ENCODE measurements around the gene SRRM2. TPM values are rescaled to one million over a fixed set of nuclear protein-coding genes. Genes with fewer than 3 reads are reported as not detected.

SRRM2 gene
- total and polyA plus RNA-seq, 9 of the 15 experiments (the other 6 are each of a cell fraction or from before 2014, with no cell fraction given), result 26.7 to 563 (median 81.1) TPM

DNA sequence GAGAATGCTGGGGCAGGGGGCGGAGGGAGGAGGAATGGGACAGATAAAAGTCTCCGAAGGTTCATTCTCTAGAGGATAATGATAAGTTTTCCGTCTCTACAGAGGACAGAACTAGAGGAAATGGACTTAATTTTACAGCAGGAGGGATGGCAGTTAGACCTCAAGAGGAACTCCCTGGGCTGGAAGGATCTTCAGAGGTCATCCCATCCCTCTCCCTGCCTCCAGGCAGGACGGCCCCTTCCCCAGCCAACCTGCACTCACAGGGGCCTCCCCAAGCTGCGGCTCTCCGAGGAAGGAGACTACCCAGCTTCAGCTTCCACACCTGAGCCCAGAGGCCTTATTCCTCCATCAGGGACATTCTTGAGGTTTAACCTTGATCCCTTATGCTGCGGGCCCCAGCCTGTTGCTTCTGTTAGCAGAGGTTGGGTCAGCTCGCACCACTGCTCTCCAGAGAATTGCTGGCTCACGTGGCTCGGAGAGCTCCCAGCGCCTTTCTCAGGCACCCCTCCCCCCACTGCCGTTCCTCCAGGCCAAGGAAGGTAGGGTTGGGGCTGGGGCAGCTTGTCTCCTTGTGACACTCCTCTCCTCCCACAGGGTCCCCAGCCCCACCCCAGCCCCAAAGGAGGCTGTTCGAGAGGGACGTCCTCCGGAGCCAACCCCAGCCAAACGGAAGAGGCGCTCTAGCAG lies 16.1 kb downstream of the SRRM2 start:
- H4K20me1 ChIP-seq (replicated peaks; ENCODE audit: control insufficient read depth, insufficient read depth, low read length), result peaks cover 24% of the 10 kb centered on the region
- H3K9ac ChIP-seq (ENCODE audit: insufficient read depth in 1 of 2, low read depth in 2 of 2, low read length in 2 of 2), result peak overlapping the region in 1 of 2 experiments; percentile 75; a peak in 1 of 4 replicates
- peak overlapping the region; percentile 31; the same call in 1 of the 3 replicates for H3K27ac ChIP-seq (ENCODE audit: extremely low read depth, low read depth, low read length)
- ATAC-seq (peak; percentile 6), FAIRE-seq (no peak), DNase-seq (ENCODE audit: extremely low read depth in 1 of 4, low spot score in 3 of 4) (peak; percentile 50 to 71 (median 56))
- peaks cover 50% of the 10 kb centered on the region for H3K79me2 ChIP-seq (ENCODE audit: control insufficient read depth, insufficient read depth, low read length)
- 72% methylated on average over 8 of the region's 17 CpGs for WGBS (ENCODE audit: insufficient coverage, low coverage, missing lambda C conversion rate)
- peaks cover 99% of the 10 kb centered on the region for H3K36me3 ChIP-seq (ENCODE audit: control insufficient read depth, insufficient read depth, low read length)
- no peak overlapping the region for H2AFZ ChIP-seq (ENCODE audit: low read depth, low read length)
- H3K4me3 ChIP-seq, result no peak overlapping the region
- ChIA-PET CTCF (ENCODE audit: low intra/inter-chr PET ratio) (no interaction called here), POLR2A (interaction anchor here (0.5 to 9.0 kb wide), 12 partner anchors 9 to 338 kb away, joined by 3 to 96 read pairs (median 4); partner anchors contain the start of genes ELOB and SRRM2)
- no peaks in the 10 kb centered on the region for H3K9me1 ChIP-seq (ENCODE audit: control insufficient read depth, insufficient read depth, low read length)
- H3K4me1 ChIP-seq (replicated peaks in 1 of 2; ENCODE audit: control insufficient read depth in 2 of 2, insufficient read depth in 2 of 2, low read length in 2 of 2), result peaks cover 15 to 60% of the 10 kb centered on the region in 2 experiments; a peak in 4 of 5 replicates
- no peak overlapping the region for H3K4me2 ChIP-seq (ENCODE audit: insufficient read depth, low read length)
- H3K9me3 ChIP-seq (replicated peaks; ENCODE audit: control insufficient read depth, insufficient read depth, low read depth, low read length), result peaks cover 6% of the 10 kb centered on the region
- intact Hi-C loops (cut with micrococcal nuclease), result no loop called here
- no peaks in the 10 kb centered on the region for H3K27me3 ChIP-seq (ENCODE audit: control insufficient read depth in 2 of 2, insufficient read depth in 2 of 2, low read length in 2 of 2)
- no TSS peak for BruUV-seq (replicated peaks)
- in situ Hi-C loops (cut with MboI), result no loop called here
- TF ChIP-seq DEAF1 (CRISPR knock-in tag; IDR thresholded peaks at IDR 0.05), result no peak
- no peak for TF ChIP-seq JUN (IDR thresholded peaks at IDR 0.05; ENCODE audit: borderline replicate concordance, low read depth, low read length)
- TF ChIP-seq JUN (CRISPR knock-in tag; IDR thresholded peaks at IDR 0.05; ENCODE audit: borderline replicate concordance), result no peak
- no peak for TF ChIP-seq CBX5 (IDR thresholded peaks at IDR 0.05; ENCODE audit: borderline replicate concordance, low read depth)
- no peak for TF ChIP-seq CUX1 (CRISPR knock-in tag; IDR thresholded peaks at IDR 0.05)
- TF ChIP-seq, protein P1, sequence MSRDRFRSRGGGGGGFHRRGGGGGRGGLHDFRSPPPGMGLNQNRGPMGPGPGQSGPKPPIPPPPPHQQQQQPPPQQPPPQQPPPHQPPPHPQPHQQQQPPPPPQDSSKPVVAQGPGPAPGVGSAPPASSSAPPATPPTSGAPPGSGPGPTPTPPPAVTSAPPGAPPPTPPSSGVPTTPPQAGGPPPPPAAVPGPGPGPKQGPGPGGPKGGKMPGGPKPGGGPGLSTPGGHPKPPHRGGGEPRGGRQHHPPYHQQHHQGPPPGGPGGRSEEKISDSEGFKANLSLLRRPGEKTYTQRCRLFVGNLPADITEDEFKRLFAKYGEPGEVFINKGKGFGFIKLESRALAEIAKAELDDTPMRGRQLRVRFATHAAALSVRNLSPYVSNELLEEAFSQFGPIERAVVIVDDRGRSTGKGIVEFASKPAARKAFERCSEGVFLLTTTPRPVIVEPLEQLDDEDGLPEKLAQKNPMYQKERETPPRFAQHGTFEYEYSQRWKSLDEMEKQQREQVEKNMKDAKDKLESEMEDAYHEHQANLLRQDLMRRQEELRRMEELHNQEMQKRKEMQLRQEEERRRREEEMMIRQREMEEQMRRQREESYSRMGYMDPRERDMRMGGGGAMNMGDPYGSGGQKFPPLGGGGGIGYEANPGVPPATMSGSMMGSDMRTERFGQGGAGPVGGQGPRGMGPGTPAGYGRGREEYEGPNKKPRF (IDR thresholded peaks at IDR 0.05; ENCODE audit: low read depth, low read length), result no peak
- peak; percentile 44 for TF ChIP-seq POLR2G (IDR thresholded peaks at IDR 0.05; ENCODE audit: low read depth, low read length)
- no peak for TF ChIP-seq E4F1 (CRISPR knock-in tag; IDR thresholded peaks at IDR 0.05; ENCODE audit: borderline replicate concordance)
